GM12878 (cell line): ENCODE measurements around the gene ADAMTS5. TPM values are rescaled to one million over a fixed set of nuclear protein-coding genes. Genes with fewer than 3 reads are reported as not detected.

ENCODE experiments used
- ATAC-seq: fragments of 200-7000 bp; cut with Tn5 transposase; 3 replicates; pipeline ENCODE4 v1.9.1; 2020; ENCODE audit warnings: mild to moderate bottlenecking, moderate library complexity
- BruUV-seq: library from RNA; stranded (reverse); fragments of 400-500 nt; replicated peaks from 2 replicates; lab custom pipeline; 2021; lab: Mats Ljungman, UMichigan
- CTCF ChIA-PET: fragments of 300-600 bp; sonication (Branson Sonifier 250); formaldehyde crosslinking; extraction: SDS; loops from one replicate; lab custom pipeline; 2021; ENCODE audit warnings: inconsistent platforms; lab: Yijun Ruan, JAX
- POLR2A ChIA-PET: fragments of 350-600 bp; formaldehyde crosslinking; extraction: SDS; loops from one replicate; lab custom pipeline; 2021; ENCODE audit warnings: inconsistent platforms; lab: Charles Lee
- RAD21 ChIA-PET: fragments of 300-600 bp; sonication (Branson Sonifier 250); formaldehyde crosslinking; loops from one replicate; lab custom pipeline; 2023; ENCODE audit warnings: antibody characterized with exemption; ENCODE audit not compliant: unreplicated experiment; lab: Charles Lee
- SMC1A ChIA-PET: fragments of 300-600 bp; sonication (Branson Sonifier 250); formaldehyde crosslinking; loops from one replicate; lab custom pipeline; 2023; ENCODE audit not compliant: unreplicated experiment, uncharacterized antibody; lab: Charles Lee
- DNase-seq: peaks from one replicate; pipeline ENCODE4 v3.0.0-alpha.2; 2011; ENCODE audit warnings: low read depth, low spot score
- FAIRE-seq: peaks from 3 replicates; lab custom pipeline; 2011; peaks lifted over from hg19 to GRCh38; lab: Jason Lieb, UNC
- H2AFZ ChIP-seq: 2 replicates; pipeline ENCODE4 v1.6.0; 2011; ENCODE audit warnings: low read depth, low read length, control low read depth; ENCODE audit not compliant: control insufficient read depth
- H3K27ac ChIP-seq: 2 replicates; pipeline ENCODE4 v1.5.1; 2011; ENCODE audit warnings: control low read depth; ENCODE audit not compliant: control insufficient read depth, insufficient read depth
- H3K27me3 ChIP-seq, 2 experiments: replicated peaks in 1 of 2; 2 replicates each; pipeline versions ENCODE4 v1.6.0 to v1.6.1; 2011; ENCODE audit warnings: low read length in 1 of 2; ENCODE audit not compliant: control insufficient read depth in 2 of 2, insufficient read depth in 2 of 2
- H3K36me3 ChIP-seq, 2 experiments: 2 replicates each; pipeline ENCODE4 v1.5.1; 2011; ENCODE audit warnings: low read length in 1 of 2; ENCODE audit not compliant: control insufficient read depth in 2 of 2, insufficient read depth in 2 of 2
- H3K4me1 ChIP-seq: 2 replicates; pipeline ENCODE4 v1.6.1; 2011; ENCODE audit warnings: mild to moderate bottlenecking, low read length, moderate library complexity, mixed read lengths; ENCODE audit not compliant: control insufficient read depth, insufficient read depth
- H3K4me2 ChIP-seq: 2 replicates; pipeline ENCODE4 v1.6.0; 2011; ENCODE audit warnings: control low read depth; ENCODE audit not compliant: control insufficient read depth, insufficient read depth
- H3K4me3 ChIP-seq: fragments of 200-600 bp; sonication (generic); 2 replicates; pipeline ENCODE4 v1.5.1; 2016
- H3K79me2 ChIP-seq: 2 replicates; pipeline ENCODE4 v1.6.0; 2011; ENCODE audit warnings: low read length; ENCODE audit not compliant: control insufficient read depth, insufficient read depth
- H3K9ac ChIP-seq: 2 replicates; pipeline ENCODE4 v1.8.0; 2011; ENCODE audit warnings: low read length, control low read depth, mixed read lengths; ENCODE audit not compliant: control insufficient read depth, insufficient read depth
- H3K9me3 ChIP-seq: replicated peaks from 3 replicates; pipeline ENCODE4 v1.5.1; 2011; ENCODE audit warnings: mild to moderate bottlenecking, low read length; ENCODE audit not compliant: control insufficient read depth, insufficient read depth
- H4K20me1 ChIP-seq: 2 replicates; pipeline ENCODE4 v1.6.0; 2011; ENCODE audit not compliant: control insufficient read depth, insufficient read depth
- CEBPZ ChIP-seq: fragments of 150-350 bp; IDR thresholded peaks from 2 replicates; pipeline ENCODE4 v1.6.1; 2016; ENCODE audit warnings: low read depth, low read length
- CHD4 ChIP-seq: fragments of 200-600 bp; sonication (generic); IDR thresholded peaks from 2 replicates; pipeline ENCODE4 v1.6.1; 2016; ENCODE audit warnings: mild to moderate bottlenecking
- E2F4 ChIP-seq: IDR thresholded peaks from 2 replicates; pipeline ENCODE4 v1.6.1; 2012; ENCODE audit warnings: low read depth, low read length, improper control_type of control experiment
- E4F1 ChIP-seq: fragments of 450-650 bp; IDR thresholded peaks from 2 replicates; pipeline ENCODE4 v1.6.1; 2018; ENCODE audit warnings: borderline replicate concordance, mild to moderate bottlenecking; ENCODE audit not compliant: partially characterized antibody
- FOS ChIP-seq: IDR thresholded peaks from 3 replicates; pipeline ENCODE4 v1.6.1; 2011; ENCODE audit warnings: borderline replicate concordance; ENCODE audit not compliant: insufficient read length; ENCODE audit errors: extremely low read depth
- KLF5 ChIP-seq: fragments of 450-650 bp; IDR thresholded peaks from 2 replicates; pipeline ENCODE4 v1.6.1; 2014; ENCODE audit warnings: mild to moderate bottlenecking; ENCODE audit not compliant: partially characterized antibody
- POLR2AphosphoS2 ChIP-seq: IDR thresholded peaks from 2 replicates; pipeline ENCODE4 v1.6.1; 2011; ENCODE audit warnings: low read depth, mild to moderate bottlenecking, low read length, improper control_type of control experiment, moderate library complexity
- SIN3A ChIP-seq: IDR thresholded peaks from 2 replicates; pipeline ENCODE4 v1.6.1; 2012; ENCODE audit warnings: low read depth, low read length, improper control_type of control experiment
- SPI1 ChIP-seq: IDR thresholded peaks from 2 replicates; pipeline ENCODE4 v1.6.1; 2011; ENCODE audit warnings: low read depth, mild to moderate bottlenecking, low read length, moderate library complexity, borderline replicate concordance; ENCODE audit not compliant: insufficient read depth
- ZBED1 ChIP-seq: IDR thresholded peaks from 2 replicates; pipeline ENCODE4 v1.6.1; 2016; ENCODE audit warnings: borderline replicate concordance
- ZNF207 ChIP-seq: fragments of 450-650 bp; IDR thresholded peaks from 2 replicates; pipeline ENCODE4 v1.6.1; 2014; ENCODE audit warnings: antibody characterized with exemption, mild to moderate bottlenecking, borderline replicate concordance
- ZNF274 ChIP-seq: IDR thresholded peaks from one replicate; pipeline ENCODE4 v1.8.0; 2011; ENCODE audit not compliant: insufficient read length, insufficient read depth
- WGBS: methylation state at CpG from one replicate; pipeline ENCODE4 v1.1.6; 2016; ENCODE audit warnings: low lambda C conversion rate; ENCODE audit not compliant: insufficient replicate concordance, insufficient coverage; ENCODE audit errors: missing lambda C conversion rate; 5-methylcytosine and 5-hydroxymethylcytosine counted together
- in situ Hi-C: fragments of 300-500 bp; cut with MboI; formaldehyde crosslinking; loops from 9 replicates; pipeline ENCODE4 v1.14.3; 2018; ENCODE audit warnings: mixed read lengths
- intact Hi-C: fragments of 100-400 bp; cut with micrococcal nuclease; formaldehyde crosslinking; loops from one replicate; pipeline ENCODE4 v1.14.2; 2022; ENCODE audit not compliant: unreplicated experiment
- polyA plus RNA-seq, 11 experiments: library from polyadenylated mRNA; depleted of rRNA in 4 of 11; unstranded in 6 of 11; stranded (reverse) in 5 of 11; fragments of >200 nt; fragmentation: Nextera tagmentation in 4 of 11; fragmentation: Illumina TruSeq in 1 of 11; extraction: Ambion mirVana in 4 of 11; extraction: Trizol in 1 of 11; gene quantifications; 1 replicate in 1 of 11; 2 replicates in 10 of 11; pipeline versions ENCODE4 v1.2.1 to v1.2.3, GENCODE V29; 2011 to 2016; ENCODE audit warnings: inconsistent platforms in 2 of 11, missing spikeins in 2 of 11, low read depth in 1 of 11
- total RNA-seq, 4 experiments: library from RNA; depleted of rRNA in 3 of 4; stranded (reverse); fragments of >200 nt in 3 of 4; fragmentation: Illumina TruSeq in 1 of 4; extraction: Trizol in 1 of 4; gene quantifications; 2 replicates each; pipeline versions ENCODE4 v1.2.1 to v1.2.3, GENCODE V29; 2013 to 2021

Gene ADAMTS5
- total and polyA plus RNA-seq, 10 of the 15 experiments (the other 5 are each of a cell fraction or from before 2014, with no cell fraction given), result not detected

- WGBS, result 30% methylated on average over 2 of the region's 2 CpGs
- DNase-seq, result no peak
- no peak for FAIRE-seq
- no peak overlapping the region for H3K4me2 ChIP-seq
- intact Hi-C loops (no loop called here), in situ Hi-C loops (no loop called here)
- no peaks in the 10 kb centered on the region for H3K27me3 ChIP-seq
- BruUV-seq, result no TSS peak
- RAD21 ChIA-PET, result no interaction called here
- H3K9ac ChIP-seq, result no peak overlapping the region
- CTCF ChIA-PET, result no interaction called here
- H3K4me1 ChIP-seq, result no peaks in the 10 kb centered on the region
- no peak for ATAC-seq
- no peaks in the 10 kb centered on the region; the same call in 2 of the 3 replicates for H3K9me3 ChIP-seq
- H3K4me3 ChIP-seq, result no peak overlapping the region
- no peak overlapping the region for H2AFZ ChIP-seq
- H3K36me3 ChIP-seq, result no peaks in the 10 kb centered on the region
- no peak overlapping the region for H3K27ac ChIP-seq
- no peaks in the 10 kb centered on the region for H4K20me1 ChIP-seq
- POLR2A ChIA-PET, result no interaction called here
- SMC1A ChIA-PET, result no interaction called here
- H3K79me2 ChIP-seq, result no peaks in the 10 kb centered on the region
- TF ChIP-seq CHD4 (no peak), ZBED1 (no peak), FOS (no peak), E2F4 (no peak), POLR2AphosphoS2 (no peak), SPI1 (no peak), E4F1 (no peak), ZNF274 (no peak), CEBPZ (no peak), SIN3A (no peak), KLF5 (no peak), ZNF207 (no peak)
These were observed 83.1 kb downstream of the ADAMTS5 start for GRCh38 chr21:26883768-26884167.
